ENCODE data around the gene SLC10A3.

SLC10A3 gene

DNA sequence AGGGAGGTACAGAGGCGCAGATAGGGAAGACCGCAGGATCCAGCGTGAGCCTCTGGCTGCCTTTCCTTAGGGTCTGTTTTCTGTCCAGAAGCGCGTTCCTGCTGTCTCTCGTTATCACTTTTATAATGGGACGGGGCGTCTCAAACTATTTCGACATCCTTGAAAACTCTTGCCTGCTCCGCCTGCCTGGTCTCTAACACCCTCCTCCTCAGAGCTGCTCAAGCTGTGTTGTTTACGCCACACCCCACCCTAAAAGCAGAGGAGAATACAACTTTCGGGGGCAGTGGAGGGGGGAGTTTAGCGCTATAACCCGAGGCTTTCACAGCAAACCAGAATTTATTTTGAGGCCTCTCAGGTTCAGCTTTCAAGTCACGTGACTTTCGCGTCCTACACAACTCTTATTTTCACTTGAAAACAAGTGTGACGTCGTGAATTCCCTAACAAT lies 26.2 kb upstream of the SLC10A3 start:
- TF ChIP-seq, protein P1, sequence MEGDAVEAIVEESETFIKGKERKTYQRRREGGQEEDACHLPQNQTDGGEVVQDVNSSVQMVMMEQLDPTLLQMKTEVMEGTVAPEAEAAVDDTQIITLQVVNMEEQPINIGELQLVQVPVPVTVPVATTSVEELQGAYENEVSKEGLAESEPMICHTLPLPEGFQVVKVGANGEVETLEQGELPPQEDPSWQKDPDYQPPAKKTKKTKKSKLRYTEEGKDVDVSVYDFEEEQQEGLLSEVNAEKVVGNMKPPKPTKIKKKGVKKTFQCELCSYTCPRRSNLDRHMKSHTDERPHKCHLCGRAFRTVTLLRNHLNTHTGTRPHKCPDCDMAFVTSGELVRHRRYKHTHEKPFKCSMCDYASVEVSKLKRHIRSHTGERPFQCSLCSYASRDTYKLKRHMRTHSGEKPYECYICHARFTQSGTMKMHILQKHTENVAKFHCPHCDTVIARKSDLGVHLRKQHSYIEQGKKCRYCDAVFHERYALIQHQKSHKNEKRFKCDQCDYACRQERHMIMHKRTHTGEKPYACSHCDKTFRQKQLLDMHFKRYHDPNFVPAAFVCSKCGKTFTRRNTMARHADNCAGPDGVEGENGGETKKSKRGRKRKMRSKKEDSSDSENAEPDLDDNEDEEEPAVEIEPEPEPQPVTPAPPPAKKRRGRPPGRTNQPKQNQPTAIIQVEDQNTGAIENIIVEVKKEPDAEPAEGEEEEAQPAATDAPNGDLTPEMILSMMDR (conservative IDR thresholded peaks at IDR 0.05; ENCODE audit: low read depth, low read length): no peak
- H3K4me3 ChIP-seq (ENCODE audit: low read depth, low read length): peak overlapping the region; percentile 53
- peak; percentile 81 for DNase-seq (ENCODE audit: low read depth)

DNA sequence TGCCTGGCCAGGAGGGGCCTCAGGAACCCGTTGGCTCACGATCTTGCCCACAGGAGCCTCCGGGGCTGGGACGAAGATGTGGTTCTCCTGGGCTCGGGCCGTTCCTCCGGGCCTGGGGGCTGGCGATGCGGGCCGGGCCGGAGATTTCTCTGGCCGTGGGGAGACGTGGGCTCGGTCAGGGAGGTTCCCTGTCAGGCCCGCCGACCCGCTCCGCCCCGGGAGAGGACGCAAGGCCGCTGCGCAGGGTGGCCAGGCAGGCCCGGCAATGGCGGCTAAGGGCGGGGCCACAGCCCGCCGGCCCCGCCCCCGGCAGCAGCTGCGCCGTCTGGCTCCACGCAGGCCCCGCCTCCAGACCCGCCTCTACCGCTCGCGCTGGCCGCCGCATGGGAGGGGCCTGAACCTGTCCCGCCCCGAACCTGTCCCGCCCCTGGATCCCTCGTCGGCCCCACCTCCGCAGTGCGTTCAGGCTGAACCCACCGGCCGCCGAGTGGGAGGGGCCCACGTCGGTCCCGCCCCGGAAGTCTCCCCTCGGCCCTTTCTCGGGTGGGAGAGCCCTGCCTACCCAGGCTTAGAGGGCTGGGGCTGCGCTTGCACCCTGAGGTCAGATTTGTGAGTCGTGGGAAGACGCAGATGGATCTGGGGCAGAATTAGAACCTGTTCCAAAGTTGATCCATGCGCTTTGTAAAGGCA lies 25.7 kb upstream of the SLC10A3 start, which contains the start of gene FAM3A:
Gene FAM3A, minus strand, starts transcription at position 267 of the 690 bp plus-strand sequence. CDS start 460 bp downstream, outside the sequence.
- peak within 1 kb of the TSS; percentile 67 for H3K4me3 ChIP-seq (ENCODE audit: low read depth, low read length)
- peak; percentile 93 for DNase-seq (ENCODE audit: low read depth)
- TF ChIP-seq, protein P1 (conservative IDR thresholded peaks at IDR 0.05; ENCODE audit: low read depth, low read length): no peak

DNA sequence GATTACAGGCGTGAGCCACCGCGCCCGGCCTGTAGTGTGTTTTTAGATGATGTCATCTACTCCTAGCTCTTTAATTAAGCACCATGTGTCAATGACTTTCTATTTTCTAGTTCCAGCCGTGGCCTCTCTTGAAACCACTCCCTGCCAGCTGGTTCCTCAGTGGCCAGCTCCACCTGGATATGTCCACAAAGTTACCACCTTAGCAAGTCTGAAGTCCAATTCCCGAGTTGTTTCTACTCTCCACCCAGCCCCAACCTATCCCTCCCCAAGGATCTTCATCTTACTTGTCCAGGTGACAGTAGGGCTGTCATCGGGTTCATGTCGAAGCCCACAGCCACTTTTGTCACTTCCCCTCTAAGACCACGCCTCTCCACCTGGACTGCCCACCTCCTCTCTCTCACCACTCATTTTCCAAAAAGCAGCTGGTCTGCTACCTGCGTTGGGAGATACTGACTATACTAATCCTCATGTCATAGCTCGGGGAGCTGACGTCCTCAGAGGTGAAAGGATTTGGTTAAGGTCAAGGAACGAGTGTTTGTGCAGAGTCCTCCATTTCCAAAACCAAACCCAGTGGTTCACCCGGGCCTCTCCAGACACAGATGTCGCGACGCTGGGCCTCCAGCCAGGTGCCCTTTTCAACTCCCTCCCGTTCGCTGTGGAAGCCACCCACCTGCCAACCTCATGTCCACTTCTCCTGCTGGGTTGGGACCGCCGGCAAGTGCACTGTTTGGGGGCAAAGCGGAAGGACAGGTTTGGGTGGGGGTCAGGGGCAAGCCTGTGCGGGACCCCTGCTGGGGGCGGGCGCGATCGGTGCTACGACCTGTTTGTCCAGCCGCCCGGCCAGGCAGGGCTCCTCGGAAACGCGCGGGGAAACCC lies 24.9 kb upstream of the SLC10A3 start:
- TF ChIP-seq, protein P1 (conservative IDR thresholded peaks at IDR 0.05; ENCODE audit: low read depth, low read length): no peak
- no peak for DNase-seq (ENCODE audit: low read depth)
- H3K4me3 ChIP-seq (ENCODE audit: low read depth, low read length): peak overlapping the region; percentile 67

DNA sequence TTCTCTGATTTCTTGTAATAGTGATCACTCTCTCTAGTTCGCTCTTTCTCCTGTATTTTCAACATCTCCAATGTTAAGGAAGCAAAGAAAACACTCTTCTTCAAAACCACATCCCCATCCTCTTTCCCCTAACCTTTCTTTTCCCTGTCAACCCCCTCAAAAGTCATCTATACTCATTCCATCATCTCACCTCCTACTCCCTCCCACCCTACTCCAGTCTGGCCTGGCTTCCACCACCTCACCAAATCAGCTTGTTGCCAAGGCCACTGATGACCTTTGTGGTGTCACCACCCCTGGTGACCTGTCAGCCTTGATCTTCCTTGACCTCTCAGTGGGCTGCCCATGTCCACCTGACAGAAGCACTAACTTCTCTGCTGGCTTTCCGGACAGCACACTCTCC lies 23.3 kb upstream of the SLC10A3 start:
- TF ChIP-seq, protein P1 (conservative IDR thresholded peaks at IDR 0.05; ENCODE audit: low read depth, low read length): no peak
- DNase-seq (ENCODE audit: low read depth): no peak
- H3K4me3 ChIP-seq (ENCODE audit: low read depth, low read length): no peak overlapping the region

DNA sequence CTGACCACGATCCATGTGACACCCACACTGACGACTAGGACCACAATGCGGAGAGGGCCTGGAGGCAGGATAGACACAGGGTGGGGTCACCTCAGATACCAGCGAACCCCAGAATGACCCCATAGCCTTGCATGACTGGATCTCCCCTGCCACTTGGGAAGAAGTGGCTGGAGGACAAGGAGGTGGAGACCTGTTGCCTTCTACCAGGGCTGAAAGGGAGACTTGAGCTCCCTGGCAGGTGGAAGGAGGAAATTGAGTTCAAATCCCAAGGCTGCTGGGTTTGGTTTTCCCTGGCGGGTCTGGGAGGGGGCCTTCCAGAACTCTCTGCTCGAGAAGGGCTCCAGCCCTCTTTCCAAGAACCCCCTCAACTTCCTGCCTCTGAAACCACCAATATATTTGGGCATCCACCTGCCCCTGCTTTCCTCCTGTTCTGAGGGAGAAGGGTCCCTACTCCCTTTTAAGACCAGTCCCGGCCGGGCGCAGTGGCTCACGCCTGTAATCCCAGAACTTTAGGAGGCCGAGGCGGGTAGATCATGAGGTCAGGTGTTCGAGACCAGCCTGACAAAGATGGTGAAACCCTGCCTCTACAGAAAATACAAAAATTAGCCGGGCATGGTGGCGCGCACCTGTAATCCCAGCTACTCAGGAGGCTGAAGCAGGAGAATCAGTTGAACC lies 22.6 kb upstream of the SLC10A3 start:
- TF ChIP-seq, protein P1 (conservative IDR thresholded peaks at IDR 0.05; ENCODE audit: low read depth, low read length): no peak
- no peak overlapping the region for H3K4me3 ChIP-seq (ENCODE audit: low read depth, low read length)
- no peak for DNase-seq (ENCODE audit: low read depth)

DNA sequence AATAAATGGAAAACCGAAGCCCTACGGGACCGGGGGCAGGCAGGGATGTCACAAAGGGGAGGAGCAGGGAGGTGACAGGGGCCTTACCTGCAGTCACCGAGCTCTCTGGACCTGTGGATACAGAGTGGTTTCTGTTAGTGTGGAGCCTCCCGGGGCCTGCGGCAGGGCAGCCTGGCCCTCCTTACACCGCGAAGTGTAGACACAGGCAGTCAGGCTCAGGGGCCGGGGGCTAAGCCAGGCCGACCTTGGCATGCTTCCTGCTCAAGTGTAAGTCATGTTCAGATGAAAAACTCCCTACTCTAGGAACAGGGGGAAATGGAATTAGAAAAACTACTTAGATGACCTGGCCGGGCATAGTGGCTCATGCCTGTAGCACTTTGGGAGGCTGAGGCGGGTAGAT lies 21.3 kb upstream of the SLC10A3 start:
- DNase-seq (ENCODE audit: low read depth): no peak
- TF ChIP-seq, protein P1 (conservative IDR thresholded peaks at IDR 0.05; ENCODE audit: low read depth, low read length): no peak
- H3K4me3 ChIP-seq (ENCODE audit: low read depth, low read length): no peak overlapping the region

Measured in choroid plexus epithelial cell (primary cell).